ENCODE results near the gene CYRIA. TPM values are rescaled to one million over a fixed set of nuclear protein-coding genes. Genes with fewer than 3 reads are reported as not detected.
A peak's percentile ranks its signal among the peaks of the same experiment; 100 is the strongest.

The CYRIA gene
- total RNA-seq, 2 donors from 2014 or later: 4.4 to 5.3 TPM

DNA sequence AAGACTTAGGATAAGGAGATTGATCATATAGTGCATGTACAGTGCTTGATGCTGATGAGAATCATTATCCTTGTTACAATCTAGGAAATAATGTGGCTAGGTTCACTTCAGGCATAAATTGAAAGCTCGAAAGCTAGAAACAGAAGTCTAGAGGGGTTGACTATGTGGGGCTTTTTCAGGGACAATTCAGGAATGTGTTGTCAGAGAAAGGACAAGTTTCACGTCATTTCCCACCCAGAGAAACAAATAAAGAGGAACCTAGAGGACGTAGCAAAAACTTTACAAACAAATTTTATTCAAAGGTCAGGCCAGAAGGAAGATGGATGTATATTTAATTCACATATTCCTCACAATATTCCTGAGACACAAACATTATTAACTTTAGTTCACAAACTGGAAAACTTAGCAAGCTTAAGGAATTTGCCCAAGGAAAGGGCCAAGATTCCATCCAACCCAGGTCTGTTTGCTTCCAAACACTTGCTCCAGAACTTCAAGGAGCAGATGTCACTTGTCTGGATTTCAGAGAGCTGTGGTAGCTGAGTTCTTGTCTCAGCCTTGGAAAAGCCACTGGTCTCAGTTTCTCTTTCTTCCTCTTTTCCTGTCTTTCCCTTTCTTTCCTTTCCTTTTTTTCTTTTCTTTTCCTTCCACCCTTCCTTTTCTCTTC, 7.4 kb downstream of the CYRIA start:
- no peaks in the 10 kb centered on the region for H3K36me3 ChIP-seq (replicated peaks in 1 of 2; ENCODE audit: insufficient read depth in 1 of 2, low read depth in 2 of 2)
- TF ChIP-seq POLR2A (IDR thresholded peaks at IDR 0.05) (peak in 1 of 3 donors; percentile 9), CTCF (IDR thresholded peaks at IDR 0.05) (no peak)
- peak overlapping the region in 1 of 4 donors; percentile 68 for H3K27ac ChIP-seq
- no peaks in the 10 kb centered on the region for H3K27me3 ChIP-seq
- H3K4me1 ChIP-seq: peaks cover 13% of the 10 kb centered on the region
- no peaks in the 10 kb centered on the region for H3K9me3 ChIP-seq
- intact Hi-C loops (cut with DNase I): no loop called here
- H3K4me3 ChIP-seq: no peak overlapping the region
- ATAC-seq (no peak), DNase-seq (no peak)
- 62 to 69% methylated on average over 3 of the region's 3 CpGs for WGBS, 2 donors

DNA sequence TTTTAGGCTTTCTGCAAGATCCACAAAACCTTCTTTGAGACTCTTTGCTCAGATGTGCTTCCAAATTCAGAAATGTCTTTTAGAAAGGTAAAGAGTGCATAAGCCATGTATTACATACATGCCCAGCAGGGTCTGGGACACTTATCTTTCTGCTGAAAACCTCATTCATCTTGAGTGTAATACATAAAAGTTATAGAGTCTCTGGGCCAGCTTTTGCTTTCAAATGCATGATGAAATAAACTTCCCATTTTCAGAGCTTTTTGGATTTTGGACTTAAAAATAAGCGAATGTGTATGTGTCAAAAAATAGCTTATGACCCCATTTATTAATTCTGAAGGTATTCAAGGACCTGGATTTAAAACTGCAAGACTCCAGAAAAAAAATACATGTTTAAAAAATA, 8.0 kb downstream of the CYRIA start:
- ATAC-seq (no peak), DNase-seq (no peak)
- Histone ChIP-seq H3K27me3 (no peaks in the 10 kb centered on the region), H3K4me3 (no peak overlapping the region), H3K9me3 (no peaks in the 10 kb centered on the region), H3K4me1 (peaks cover 18% of the 10 kb centered on the region), H3K27ac (peak overlapping the region in 1 of 4 donors; percentile 68), H3K36me3 (replicated peaks in 1 of 2; ENCODE audit: insufficient read depth in 1 of 2, low read depth in 2 of 2) (no peaks in the 10 kb centered on the region)
- 46 to 74% methylated on average over 1 of the region's 1 CpG for WGBS, 2 donors
- intact Hi-C loops (cut with DNase I): no loop called here
- TF ChIP-seq POLR2A (IDR thresholded peaks at IDR 0.05) (no peak), CTCF (IDR thresholded peaks at IDR 0.05) (no peak)

DNA sequence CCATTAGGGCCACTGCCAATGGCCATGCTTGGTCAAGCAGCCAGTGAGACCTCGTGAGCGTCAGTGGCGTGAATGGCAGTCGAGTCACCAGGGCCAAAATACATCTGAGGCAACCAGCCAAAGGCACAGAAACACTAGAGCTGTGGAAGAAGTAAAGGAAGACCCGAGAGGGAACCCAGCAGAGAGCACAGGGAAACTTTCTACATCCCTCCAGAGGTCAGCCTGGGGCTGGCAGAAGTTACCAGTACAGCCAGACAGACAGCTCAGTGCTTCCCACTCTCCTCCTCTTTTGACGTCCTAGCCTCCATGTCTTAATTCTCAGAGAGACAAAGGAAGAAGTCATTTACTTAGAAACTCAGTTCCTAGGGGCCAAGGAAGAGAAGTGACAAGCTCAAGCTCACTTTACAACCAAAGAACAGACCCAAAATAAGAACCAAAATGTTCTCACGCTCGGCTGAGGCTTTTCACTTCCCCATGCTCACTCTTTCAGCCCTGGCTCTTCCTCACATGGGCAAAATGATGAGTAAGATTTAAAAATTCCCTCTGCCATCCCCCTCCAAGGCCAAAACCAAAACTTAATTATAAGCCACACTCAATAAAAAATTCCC, 8.7 kb downstream of the CYRIA start:
- Histone ChIP-seq H3K9me3 (no peaks in the 10 kb centered on the region), H3K4me1 (peaks cover 20% of the 10 kb centered on the region), H3K27me3 (no peaks in the 10 kb centered on the region), H3K27ac (peak overlapping the region in 1 of 4 donors; percentile 68), H3K36me3 (replicated peaks in 1 of 2; ENCODE audit: insufficient read depth in 1 of 2, low read depth in 2 of 2) (no peaks in the 10 kb centered on the region), H3K4me3 (no peak overlapping the region)
- DNase-seq: peak in 1 of 4 donors; percentile 63
- ATAC-seq: peak; percentile 26
- intact Hi-C loops (cut with DNase I): no loop called here
- WGBS, 2 donors: 60 to 72% methylated on average over 8 of the region's 8 CpGs
- TF ChIP-seq POLR2A (IDR thresholded peaks at IDR 0.05): peak in 1 of 3 donors; percentile 32
- TF ChIP-seq CTCF (IDR thresholded peaks at IDR 0.05): no peak

GRCh38 chr2:16655905-16656642, 9.6 kb downstream of the CYRIA start:
- DNase-seq (no peak), ATAC-seq (no peak)
- intact Hi-C loops (cut with DNase I): no loop called here
- Histone ChIP-seq H3K9me3 (no peaks in the 10 kb centered on the region), H3K27me3 (no peaks in the 10 kb centered on the region), H3K27ac (peak overlapping the region in 1 of 4 donors; percentile 68), H3K4me1 (peaks cover 27% of the 10 kb centered on the region), H3K4me3 (no peak overlapping the region), H3K36me3 (replicated peaks in 1 of 2; ENCODE audit: insufficient read depth in 1 of 2, low read depth in 2 of 2) (no peaks in the 10 kb centered on the region)
- 76 to 88% methylated on average over 4 of the region's 4 CpGs for WGBS, 2 donors
- TF ChIP-seq POLR2A (IDR thresholded peaks at IDR 0.05): no peak
- no peak for TF ChIP-seq CTCF (IDR thresholded peaks at IDR 0.05)

Measured in body of pancreas (tissue), 4 donors.